NCI-H2081 (cell line): ENCODE results near the gene TTLL11.
"Not testable (repeated sequence)": the region's sequence is repeated elsewhere in the genome, so short reads cannot be mapped to it uniquely, and the experiment has no call there.

Source experiments
- DNase-seq, 2 experiments: peaks; one replicate each; lab custom pipeline; 2025; lab: John Stamatoyannopoulos, UW

TTLL11 gene

DNA sequence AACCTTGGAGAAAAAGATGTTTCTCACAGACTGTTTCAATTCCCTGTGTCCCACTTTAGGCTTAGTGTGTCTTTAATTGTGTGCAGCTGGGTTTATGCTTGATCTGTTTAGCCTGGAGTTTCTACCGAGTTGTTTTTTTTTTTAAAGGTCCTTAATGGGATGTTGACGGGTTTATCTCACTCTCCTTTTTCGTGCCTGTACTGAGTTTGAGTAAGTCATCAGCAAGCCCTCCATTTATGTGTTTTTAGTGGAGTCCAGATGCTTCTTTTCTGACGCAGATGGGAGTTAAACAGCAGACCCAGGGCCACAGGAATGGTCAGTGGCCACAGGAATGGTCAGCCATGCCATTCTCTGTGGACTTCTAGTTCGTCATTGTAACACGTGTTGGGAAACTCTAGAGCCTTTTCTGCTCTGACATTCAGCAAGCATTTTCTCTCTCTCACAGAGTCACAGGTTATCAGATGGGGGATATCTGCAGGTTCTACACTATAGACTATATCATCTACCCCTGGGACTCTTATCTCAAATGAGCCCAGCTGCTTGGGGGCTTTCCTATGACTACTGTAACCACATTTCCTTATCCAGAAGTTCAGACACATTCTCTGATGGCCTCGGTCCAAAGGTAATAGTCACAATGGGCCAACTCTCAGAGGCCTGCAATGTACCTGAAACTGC is 190.5 kb downstream of the TTLL11 start:
- no peak for DNase-seq

DNA sequence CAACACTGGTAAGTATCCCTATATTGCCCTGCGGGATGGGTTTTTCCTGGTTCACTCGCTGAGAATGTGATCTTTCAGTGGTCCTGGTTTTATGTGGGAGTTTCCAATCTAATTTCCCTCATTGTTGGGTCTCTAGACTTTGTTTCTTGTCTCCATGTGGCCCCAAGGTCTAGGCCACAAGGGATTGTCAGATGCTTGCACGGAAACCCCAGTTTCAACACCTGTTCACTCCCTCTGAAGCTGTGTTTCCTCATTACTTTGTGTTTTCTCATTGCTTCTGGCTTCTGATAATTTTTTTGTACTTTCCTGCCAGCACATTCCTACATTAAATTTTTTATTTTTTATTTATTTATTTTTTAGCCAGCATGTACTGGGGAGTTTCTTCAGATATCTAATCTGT is 191.5 kb downstream of the TTLL11 start:
- no peak for DNase-seq

DNA sequence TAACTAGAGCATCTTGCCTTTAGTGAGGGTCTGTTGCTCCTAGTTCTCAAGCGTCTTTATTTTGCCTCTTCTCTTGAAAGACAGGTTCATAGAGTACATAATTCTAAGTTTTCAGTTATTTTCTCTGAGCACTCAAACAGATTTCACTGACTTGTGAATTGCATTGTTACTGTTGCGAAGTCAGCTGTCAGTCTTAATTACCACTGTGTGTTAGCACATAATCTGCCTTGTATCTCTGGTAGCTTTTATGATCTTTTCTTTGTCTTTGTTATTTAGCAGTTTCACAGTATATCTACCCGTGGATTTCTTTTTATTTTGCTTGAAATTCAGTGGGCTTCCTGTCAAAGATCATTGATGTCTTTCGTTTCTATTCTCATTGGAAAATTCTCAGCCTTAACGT is 192.9 kb downstream of the TTLL11 start:
- DNase-seq: no peak

DNA sequence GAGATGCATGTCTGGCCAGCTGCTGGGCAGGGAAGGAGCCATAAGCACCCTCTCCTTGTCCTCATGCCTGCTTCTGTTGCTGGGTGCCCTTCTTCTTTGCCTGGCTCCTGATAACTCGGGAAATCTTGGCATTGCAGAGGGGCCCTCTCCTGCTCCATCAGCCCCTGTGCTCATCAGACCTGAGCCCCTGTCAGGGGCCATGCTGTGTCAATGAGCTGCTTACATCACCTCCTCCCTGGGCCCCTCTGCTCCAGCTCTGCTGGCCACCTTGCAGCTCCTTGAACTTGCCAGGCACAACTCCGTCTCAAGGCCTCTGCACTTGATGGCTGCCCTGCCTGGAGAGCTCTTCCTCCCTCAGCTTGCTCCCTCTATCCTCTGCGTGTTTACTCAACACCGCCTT is 194.3 kb downstream of the TTLL11 start:
- no peak for DNase-seq

DNA sequence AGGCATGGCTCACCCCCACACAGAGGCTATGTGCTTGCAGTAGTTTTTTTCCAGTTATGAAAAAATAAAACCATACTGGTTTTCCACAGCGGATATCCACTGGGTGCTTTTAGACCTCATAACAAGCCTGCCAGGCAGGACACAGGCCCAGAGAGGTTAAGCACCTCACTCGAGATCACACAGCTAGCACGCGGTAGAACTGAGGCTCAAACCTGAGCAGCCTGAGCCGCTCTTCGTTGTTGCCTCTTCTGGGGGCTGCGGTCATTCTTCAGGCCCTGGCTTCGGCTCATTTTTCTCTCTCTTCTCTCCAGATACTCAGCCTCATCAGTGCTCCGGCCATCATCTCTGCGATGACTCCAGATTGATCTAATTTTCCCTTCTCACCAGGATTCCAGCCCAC is 196.0 kb downstream of the TTLL11 start:
- DNase-seq: no peak

DNA sequence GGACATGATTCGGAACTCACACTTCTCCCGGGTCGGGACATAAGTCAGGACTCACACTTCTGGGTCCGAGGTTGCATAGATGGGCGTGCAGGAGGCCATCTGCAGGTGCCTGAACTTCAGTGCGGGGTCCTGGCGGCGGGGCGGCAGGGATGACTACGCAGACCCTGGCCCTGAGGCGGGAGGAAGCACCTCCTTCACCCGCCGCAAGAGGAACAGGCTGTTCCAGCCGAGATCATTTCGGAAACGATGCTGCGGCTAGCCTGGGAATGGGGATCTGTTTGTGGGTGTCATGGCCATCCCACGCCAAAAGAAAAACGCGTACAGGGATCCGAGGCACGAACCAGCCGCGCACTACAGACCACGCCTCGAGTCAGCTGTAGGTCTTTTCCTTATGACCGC is 196.6 kb downstream of the TTLL11 start:
- DNase-seq: no peak

DNA sequence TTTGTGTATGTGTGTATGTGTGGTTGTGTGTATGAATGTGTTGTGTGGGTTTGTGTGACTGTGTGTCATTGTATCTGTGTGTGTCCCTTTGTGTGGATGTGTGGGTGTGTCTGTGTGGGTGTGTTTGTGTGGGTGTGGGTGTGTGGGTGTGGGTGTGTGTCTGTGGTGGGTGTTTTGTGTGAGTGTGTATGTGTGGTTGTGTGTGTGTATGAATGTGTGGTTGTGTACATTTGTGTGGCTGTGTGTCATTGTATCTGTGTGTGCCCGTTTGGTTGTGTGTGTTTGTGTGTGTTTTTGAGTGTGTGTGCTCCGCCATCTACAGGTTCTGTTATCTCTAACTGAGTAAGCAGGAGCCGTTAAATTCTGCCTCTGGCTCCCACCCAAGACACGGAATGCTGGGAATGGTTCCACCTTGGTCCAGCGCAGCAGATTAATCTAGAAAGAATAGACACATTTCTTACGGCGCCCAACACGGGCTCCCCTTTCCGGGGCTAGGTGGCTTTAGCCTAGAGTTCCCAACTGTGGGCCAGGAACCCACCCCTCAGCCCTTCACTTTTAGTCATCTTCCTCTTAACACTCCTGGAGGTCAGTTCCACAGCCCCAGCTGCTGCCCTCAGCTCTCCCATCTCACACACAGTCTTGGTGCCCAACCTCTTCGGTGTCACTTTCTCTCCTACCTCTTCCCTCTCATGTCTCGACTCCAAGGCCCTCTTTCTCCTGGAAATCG is 197.1 kb downstream of the TTLL11 start:
- no peak for DNase-seq

DNA sequence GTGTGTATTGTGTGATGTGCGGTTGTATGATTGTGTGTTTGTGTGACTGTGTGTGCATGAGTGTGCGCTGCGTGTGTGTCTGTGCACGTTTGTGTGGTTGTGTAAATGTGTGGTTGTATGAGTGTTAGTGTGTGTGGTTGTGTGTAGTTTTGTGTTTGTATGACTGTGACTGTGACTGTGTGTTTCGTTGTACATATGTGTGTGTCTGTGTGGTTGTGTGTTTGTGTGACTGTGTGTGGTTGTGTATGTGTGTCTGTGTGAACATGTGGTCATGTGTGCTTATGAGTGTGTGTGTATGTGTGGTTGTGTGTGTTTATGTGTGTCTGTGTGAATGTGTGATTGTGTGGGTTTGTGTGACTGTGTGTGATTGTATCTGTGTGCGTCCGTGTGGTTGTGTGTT is 197.8 kb downstream of the TTLL11 start:
- no peak for DNase-seq

DNA sequence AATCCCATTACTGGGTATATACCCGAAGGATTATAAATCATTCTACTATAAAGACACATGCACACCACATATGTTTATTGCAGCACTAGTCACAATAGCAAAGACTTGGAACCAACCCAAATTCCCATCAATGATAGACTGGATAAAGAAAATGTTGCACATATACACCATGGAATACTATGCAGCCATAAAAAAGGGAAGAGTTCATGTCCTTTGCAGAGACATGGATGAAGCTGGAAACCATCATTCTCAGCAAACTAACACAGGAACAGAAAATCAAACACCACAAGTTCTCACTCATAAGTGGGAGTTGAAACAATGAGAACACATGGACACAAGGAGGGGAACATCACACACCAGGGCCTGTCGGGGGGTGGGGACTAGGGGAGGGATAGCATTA is 198.7 kb downstream of the TTLL11 start:
- DNase-seq: not testable (repeated sequence)

DNA sequence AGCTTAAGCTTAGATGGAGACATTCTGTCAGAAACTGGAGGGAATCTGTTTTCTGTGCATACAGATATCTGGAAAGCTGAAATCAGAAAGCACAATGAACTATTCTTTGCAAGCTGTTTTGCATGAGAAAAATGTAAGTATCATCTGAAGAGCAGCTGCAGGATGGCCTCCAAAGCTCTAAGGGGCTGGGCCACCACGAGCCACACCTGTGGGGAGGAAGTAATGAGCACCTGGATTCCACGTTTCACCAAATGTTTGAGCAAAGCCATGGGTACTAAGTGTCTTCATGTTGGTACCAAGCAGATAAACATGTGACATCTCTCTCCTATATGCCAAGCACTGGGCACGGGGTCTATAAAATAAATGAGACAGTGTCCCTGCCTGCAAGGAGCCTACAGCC is 199.3 kb downstream of the TTLL11 start:
- no peak for DNase-seq

DNA sequence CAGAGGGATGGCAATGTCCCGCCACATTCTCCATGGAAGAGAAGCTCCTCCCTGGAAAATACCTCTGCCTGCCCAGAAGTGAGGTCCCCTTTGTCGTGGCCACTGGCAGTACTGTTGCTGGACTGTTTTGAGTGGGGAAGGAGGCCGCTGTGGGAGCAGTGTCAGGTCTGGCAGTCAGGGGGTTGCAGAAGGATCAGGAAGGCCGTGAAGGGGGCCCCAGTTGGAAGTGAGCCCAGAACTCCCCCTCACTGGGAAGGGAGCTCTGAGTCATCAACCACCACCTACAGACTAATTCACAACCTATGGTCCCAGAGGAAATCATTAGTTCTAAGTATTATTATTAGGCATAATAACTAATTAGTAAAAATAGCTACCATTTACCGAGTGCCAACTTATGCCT is 200.4 kb downstream of the TTLL11 start:
- no peak for DNase-seq

DNA sequence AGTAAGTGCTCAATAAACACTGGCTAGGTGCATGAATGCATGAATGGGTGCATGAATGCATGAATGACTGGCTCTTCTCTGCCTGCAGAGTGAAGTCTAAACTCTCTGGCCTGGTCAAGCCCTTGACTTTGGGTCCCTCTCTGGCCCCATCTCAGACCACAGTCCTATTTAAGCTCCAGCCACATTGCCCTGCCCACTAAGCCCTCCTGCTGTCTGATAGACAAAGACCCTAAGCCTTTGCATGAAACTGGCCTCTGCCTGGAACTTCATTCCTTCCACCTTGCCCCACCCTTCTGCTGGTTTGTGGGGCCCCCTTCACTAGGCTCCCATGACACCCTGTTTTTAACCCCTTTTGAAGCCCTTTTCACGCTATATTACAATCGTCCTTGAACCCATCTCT is 202.4 kb downstream of the TTLL11 start:
- DNase-seq: no peak

DNA sequence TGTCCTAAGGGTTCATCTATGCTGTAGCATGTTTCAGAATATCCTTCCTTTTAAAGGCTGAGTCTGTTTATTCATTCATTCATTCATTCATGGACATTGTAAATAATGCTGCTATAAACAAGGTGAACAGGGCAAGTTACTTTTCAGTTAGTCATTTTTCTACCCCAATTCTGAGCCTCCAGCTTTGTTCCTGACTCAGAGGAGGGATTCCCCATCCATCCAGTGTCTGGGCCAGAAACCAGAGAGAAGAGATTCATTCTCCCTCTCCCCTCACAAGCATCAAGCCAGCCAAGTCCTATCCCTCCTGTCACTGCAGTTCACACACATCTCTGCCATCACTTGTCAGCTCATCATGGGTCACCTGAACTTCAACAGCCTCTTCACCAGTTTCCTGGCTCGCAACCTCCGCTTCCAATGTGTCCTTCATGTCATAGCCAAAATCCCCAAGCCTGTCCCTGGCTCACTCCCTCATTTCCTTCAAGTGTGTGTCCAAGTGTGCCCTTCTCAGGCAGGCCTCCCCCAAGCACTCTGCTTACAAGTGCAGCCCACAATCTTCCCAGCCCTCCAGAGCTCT is 203.0 kb downstream of the TTLL11 start:
- no peak for DNase-seq

DNA sequence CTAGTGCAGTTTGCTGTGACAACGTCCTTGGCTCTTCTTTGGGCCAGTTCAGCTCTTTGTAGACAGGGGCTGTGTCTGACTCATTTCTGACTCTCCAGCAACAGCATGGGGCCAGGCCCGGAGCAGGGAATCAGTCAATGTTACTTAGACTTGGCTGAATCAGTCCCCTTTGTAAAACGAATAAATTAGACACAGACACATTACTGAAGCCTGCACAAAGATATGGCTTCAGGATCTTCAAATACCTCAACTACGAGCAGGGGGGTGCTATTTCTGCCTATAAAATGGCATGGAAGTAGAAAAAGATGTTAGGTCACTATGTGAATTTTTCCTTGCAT is 204.7 kb downstream of the TTLL11 start:
- no peak for DNase-seq

DNA sequence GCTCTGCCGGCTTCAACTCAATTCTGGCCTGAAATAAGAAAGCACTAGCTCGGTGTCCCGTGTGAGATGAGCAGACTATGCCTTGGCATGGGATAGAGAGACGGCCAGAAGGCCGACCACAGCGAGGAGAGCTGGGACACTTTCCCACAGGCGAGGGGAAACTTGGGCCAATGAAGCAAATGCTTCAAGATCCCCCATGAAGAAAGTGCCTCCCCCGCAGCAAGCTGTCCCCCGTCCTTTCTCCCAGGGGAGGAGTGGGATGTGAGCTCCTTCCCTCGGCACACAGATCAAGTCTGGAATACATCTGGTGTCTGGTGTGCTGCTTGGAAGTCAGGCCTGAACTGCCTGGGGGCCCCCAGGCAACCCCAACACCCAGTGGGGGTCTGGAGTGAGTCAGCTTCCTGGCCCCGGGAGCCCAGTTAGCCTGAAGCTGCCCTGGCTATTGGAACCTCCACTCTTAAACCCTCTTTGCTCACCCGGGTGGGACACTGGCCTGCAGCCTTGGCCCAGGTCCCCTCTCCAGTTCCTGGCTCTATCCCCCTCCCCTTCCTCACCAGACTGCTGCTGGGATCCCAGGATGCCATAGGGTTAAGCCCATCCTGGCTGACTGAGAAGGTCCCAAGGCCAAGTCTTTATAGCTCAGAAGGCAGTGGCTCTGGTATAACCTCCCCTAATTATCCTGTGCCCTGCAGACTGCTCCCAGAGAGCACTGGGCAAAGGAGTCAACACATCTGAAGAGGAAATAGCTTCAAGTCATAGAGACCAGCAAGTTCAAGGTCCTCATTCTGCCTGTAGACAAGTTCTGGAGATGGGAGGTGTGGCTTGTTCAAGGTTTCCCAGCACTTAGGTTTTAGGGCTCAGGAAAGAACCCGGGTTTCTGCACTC is 205.3 kb downstream of the TTLL11 start:
- DNase-seq: no peak

DNA sequence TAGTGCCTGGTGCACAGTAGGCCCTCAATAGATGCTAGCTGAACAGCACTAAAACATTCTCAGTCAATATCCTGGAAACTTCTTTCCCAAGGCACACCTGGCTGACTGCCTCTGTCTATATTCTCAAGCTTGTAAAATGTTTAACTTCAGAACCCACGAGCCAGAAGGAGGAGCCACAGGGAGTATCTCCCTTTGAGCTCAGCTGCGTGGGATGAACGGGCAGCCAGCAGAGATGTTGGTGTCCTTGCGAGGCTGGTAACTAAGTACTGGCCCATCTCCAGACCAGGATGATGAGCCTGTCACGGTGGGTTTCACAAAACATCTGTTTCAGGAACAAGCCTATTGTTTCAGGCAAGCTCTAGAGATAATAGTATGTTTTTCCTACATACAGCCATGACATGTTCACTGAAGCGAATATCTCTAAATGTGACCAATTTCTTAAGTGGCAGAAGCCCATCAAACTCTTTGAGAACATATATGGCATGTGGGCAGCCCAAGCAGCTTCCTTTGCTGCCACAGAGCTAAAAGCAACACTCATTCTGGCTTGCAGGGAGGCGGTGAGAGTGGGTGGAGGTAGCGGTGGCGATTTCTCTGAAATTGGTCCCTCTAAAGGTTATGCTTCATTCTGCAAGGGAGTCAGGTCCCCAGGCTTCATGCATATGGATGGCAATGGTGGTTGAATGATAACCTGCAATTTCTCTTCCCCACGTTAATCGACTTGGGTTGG is 206.2 kb downstream of the TTLL11 start:
- no peak for DNase-seq

DNA sequence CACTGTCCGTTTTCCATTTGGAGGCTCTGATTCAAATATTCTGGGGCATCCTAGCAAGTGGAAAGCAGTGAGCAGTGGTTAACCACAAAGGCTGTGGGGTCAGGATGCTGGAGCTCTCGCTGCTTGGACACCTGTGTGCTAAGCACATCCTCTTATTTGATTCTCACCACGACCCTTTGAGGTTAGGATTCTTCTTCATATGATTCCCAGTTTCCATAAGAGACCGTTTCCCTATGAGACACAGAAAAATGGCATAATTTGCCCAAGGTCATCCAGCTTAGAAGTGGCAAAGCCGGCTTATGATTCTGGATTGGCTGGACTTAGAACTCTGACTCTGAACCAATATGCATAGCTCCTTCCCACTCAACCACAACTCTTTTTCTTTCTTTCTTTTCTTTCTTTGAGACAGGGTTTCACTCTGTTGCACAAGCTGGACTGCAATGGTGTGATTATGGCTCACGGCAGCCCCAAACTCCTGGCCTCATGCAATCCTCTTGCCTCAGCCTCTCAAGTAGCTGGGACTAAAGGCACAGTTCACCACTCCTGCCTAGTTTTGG is 207.7 kb downstream of the TTLL11 start:
- no peak for DNase-seq

DNA sequence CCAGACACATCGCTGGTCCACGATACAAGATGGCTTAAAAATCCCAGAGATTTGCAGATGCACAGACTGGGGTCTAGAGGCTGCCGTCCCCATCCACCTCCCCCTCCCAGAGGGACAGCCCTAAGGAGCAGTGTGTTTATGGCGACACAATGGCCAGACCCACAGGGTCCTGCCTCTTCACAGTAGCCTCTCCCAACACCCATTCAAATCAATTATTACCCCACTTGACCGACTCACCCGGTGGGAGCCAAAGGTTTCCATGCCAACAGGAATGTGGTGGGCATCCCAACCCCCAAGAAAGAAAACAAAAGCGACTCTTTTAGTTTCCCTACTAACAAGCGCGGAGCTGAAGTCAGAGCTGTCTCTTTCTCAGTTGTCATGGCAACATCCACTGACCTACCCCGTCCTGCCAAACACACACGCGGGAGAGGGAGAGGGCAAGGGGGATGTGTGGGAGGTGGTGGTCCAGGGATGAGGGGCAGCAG is 209.0 kb downstream of the TTLL11 start:
- DNase-seq: no peak

DNA sequence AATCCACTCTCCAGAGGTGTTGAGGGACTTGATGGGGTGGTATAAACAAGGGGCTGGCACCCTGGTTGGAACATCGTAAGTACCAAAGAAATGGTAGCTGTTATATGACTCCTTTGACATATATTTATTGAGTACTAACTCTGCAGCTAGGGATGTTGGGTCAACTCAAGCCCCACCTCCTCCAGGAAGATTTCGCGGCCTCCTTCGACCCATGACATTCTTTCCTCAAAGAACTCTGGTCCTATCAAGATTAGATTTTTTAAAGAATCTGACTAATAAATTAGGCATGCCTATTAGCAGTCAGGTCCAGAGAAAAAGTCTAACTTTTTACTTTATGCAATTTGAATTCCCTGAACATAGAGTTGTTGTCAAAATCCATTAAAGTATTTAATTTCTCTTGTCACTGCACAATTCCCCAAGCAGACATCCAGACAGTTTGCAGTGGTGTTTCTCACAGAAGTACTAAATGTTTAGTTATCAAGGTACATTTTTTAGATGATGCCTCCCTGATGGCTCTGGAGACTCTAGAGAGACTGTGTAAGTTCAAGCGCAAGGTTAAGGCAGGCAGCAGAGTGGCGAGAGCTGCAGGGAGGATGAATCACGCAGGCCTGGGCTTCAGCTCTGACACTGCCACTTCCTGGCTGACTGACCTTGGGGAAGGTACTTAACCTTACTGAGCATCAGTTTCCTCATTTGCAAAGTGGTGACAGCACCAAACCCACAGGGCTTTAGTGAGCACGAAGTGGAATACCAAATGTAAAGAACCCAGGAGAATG is 209.6 kb downstream of the TTLL11 start:
- DNase-seq: no peak

DNA sequence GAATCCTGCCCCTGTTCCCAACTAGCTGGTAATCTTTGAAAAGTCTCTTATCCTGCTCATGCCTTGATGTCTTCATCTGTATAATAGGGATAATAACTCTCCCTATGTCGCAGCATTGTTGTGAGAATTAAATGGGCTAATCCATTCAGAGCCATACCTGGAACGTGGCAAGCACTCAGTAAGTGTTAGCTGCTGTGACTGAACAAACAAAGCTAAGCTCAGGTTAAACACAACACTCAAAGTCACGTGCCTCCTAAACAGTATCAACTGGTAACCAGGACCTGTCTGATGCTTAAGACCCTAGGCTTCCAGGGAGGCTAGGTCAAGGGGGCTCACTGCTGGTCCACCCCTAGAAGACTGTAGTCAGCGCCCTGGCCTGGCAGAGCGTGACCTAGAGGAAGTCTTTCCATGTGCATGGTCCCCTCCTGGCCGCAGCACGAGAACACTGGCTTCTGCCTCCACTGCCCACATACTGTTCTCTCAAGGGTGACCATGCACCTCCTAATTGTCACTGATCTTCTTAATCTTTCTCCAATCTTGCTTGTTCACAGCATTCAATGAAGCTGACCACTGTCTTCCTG is 211.1 kb downstream of the TTLL11 start:
- DNase-seq: peak in 1 of 2 experiments; percentile 41
